Measurements from ENCODE around the gene NFASC.

DNA sequence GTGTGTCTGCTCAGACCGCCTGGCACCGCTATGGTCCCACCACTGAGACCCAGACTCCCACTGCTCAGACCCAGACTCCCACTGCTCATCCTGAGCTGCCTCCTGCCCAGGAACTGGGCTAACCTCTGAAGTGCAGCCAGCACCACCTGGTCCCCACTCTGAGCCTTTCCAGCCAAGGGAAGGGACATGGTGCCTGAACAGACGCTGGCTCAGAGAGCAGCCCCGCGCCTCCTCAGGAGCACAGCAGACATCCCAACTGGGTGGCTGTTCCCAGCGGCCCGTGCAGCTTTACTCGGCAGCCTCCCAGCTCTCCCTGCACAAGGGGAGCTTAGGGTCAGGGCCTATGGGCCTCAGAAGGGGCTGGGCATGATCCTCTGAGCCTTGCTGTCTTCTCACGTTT, 144.6 kb downstream of the NFASC start:
- no peak for TF ChIP-seq CTCF (IDR thresholded peaks at IDR 0.05; ENCODE audit: low read depth, low read length, poor library complexity, severe bottlenecking)
- TF ChIP-seq EZH2phosphoT487 (IDR thresholded peaks at IDR 0.05; ENCODE audit: borderline replicate concordance, low read length), result no peak
